ENCODE data around the gene PLVAP. TPM values are rescaled to one million over a fixed set of nuclear protein-coding genes. Genes with fewer than 3 reads are reported as not detected.

PLVAP gene
- total and polyA plus RNA-seq, 9 of the 15 experiments (the other 6 are each of a cell fraction or from before 2014, with no cell fraction given): 0.09 to 0.84 (median 0.51) TPM; not detected in 4

- TF ChIP-seq CTCF (IDR thresholded peaks at IDR 0.05 in 2 of 3, conservative IDR thresholded peaks at IDR 0.05 in 1 of 3; ENCODE audit: insufficient read depth in 2 of 3, low read depth in 1 of 3, low read length in 3 of 3) (no peak), KDM1A (IDR thresholded peaks at IDR 0.05) (peak; percentile 54 to 77; a peak in 3 of 4 replicates), NCOA2 (IDR thresholded peaks at IDR 0.05; ENCODE audit: partially characterized antibody in 2 of 2) (no peak), STAG1 (CRISPR knock-in tag; IDR thresholded peaks at IDR 0.05; ENCODE audit: borderline replicate concordance) (no peak), ETV1 (tag; conservative IDR thresholded peaks at IDR 0.05; ENCODE audit: low read depth) (0 out of 2 replicates have a peak, but pooled peaks have one; percentile 22), TRIM24 (IDR thresholded peaks at IDR 0.05) (peak in 1 of 2 experiments; percentile 54; a peak in 2 of 4 replicates), HNRNPH1 (optimal IDR thresholded peaks at IDR 0.05; ENCODE audit: low read depth, low read length) (no peak), DIDO1 (tag; IDR thresholded peaks at IDR 0.05; ENCODE audit: low read depth) (peak; percentile 11; the same call in 1 of the 2 replicates), BHLHE40 (IDR thresholded peaks at IDR 0.05; ENCODE audit: low read length) (0 out of 2 replicates have a peak, but pooled peaks have one; percentile 19), CREB1 (IDR thresholded peaks at IDR 0.05) (peak; percentile 100), CREB1 (CRISPR knock-in tag; IDR thresholded peaks at IDR 0.05) (peak; percentile 100), KHSRP (IDR thresholded peaks at IDR 0.05) (peak; percentile 99), POLR2AphosphoS2 (IDR thresholded peaks at IDR 0.05; ENCODE audit: low read length) (no peak)
- TF ChIP-seq, protein P1, sequence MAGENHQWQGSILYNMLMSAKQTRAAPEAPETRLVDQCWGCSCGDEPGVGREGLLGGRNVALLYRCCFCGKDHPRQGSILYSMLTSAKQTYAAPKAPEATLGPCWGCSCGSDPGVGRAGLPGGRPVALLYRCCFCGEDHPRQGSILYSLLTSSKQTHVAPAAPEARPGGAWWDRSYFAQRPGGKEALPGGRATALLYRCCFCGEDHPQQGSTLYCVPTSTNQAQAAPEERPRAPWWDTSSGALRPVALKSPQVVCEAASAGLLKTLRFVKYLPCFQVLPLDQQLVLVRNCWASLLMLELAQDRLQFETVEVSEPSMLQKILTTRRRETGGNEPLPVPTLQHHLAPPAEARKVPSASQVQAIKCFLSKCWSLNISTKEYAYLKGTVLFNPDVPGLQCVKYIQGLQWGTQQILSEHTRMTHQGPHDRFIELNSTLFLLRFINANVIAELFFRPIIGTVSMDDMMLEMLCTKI (IDR thresholded peaks at IDR 0.05; ENCODE audit: partially characterized antibody): no peak
- TF ChIP-seq, protein P2, sequence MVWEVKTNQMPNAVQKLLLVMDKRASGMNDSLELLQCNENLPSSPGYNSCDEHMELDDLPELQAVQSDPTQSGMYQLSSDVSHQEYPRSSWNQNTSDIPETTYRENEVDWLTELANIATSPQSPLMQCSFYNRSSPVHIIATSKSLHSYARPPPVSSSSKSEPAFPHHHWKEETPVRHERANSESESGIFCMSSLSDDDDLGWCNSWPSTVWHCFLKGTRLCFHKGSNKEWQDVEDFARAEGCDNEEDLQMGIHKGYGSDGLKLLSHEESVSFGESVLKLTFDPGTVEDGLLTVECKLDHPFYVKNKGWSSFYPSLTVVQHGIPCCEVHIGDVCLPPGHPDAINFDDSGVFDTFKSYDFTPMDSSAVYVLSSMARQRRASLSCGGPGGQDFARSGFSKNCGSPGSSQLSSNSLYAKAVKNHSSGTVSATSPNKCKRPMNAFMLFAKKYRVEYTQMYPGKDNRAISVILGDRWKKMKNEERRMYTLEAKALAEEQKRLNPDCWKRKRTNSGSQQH (CRISPR knock-in tag; IDR thresholded peaks at IDR 0.05): no peak
Observed at GRCh38 chr19:17351815-17352435, 25.2 kb downstream of the PLVAP start (continued).

All from K562 (cell line).